Stomach (tissue), 9 donors: ENCODE measurements around the gene SLC7A4. TPM values are rescaled to one million over a fixed set of nuclear protein-coding genes. Genes with fewer than 3 reads are reported as not detected.

ENCODE experiments used
- DNase-seq, 2 donors: peaks; one replicate each; pipeline versions ENCODE4 v3.0.0 to v3.0.0-alpha.2; 2013 to 2019
- H3K27ac ChIP-seq, 5 donors: fragments of 200-600 bp in 4 of 5; sonication (generic) in 4 of 5; one replicate each; pipeline ENCODE4 v1.5.1; 2013 to 2019; ENCODE audit warnings: mild to moderate bottlenecking in 1 of 5, moderate library complexity in 1 of 5
- H3K27me3 ChIP-seq, 3 donors: fragments of 200-600 bp; sonication (generic); one replicate each; pipeline ENCODE4 v1.5.1; 2017 to 2019; ENCODE audit warnings: mixed run types in 1 of 3
- H3K36me3 ChIP-seq, 4 donors: fragments of 200-600 bp; sonication (generic); 1 replicate in 3 of 4; 2 replicates in 1 of 4; pipeline ENCODE4 v1.5.1; 2016 to 2019
- H3K4me1 ChIP-seq, 4 donors: fragments of 200-600 bp; sonication (generic); one replicate each; pipeline ENCODE4 v1.5.1; 2016 to 2019
- H3K4me3 ChIP-seq, 4 donors: fragments of 200-600 bp; sonication (generic) in 3 of 4; one replicate each; pipeline ENCODE4 v1.5.1; 2016 to 2019; ENCODE audit warnings: mild to moderate bottlenecking in 1 of 4
- H3K9me3 ChIP-seq, 4 donors: fragments of 200-600 bp; sonication (generic); one replicate each; pipeline ENCODE4 v1.5.1; 2016 to 2019
- EP300 ChIP-seq: sonication (generic); formaldehyde crosslinking; IDR thresholded peaks from one replicate; pipeline ENCODE4 v1.6.1; 2017; ENCODE audit warnings: antibody characterized with exemption
- POLR2A ChIP-seq, 4 donors: fragments of 450-650 bp; IDR thresholded peaks; one replicate each; pipeline ENCODE4 v1.6.1; 2016; ENCODE audit warnings: antibody characterized with exemption in 4 of 4, control low read depth in 2 of 4, mild to moderate bottlenecking in 1 of 4, moderate library complexity in 1 of 4
- POLR2AphosphoS5 ChIP-seq, 3 donors: sonication (generic); formaldehyde crosslinking; IDR thresholded peaks; one replicate each; pipeline ENCODE4 v1.6.1; 2016; ENCODE audit warnings: antibody characterized with exemption in 3 of 3
- WGBS, 5 donors: extraction: QIAGEN DNeasy Blood & Tissue Kit in 3 of 5; methylation state at CpG; one replicate each; pipeline versions ENCODE4 v1.1.5 to v1.1.7; 2013 to 2018; 5-methylcytosine and 5-hydroxymethylcytosine counted together
- intact Hi-C: fragments of 100-400 bp; cut with DNase I; formaldehyde crosslinking; loops from one replicate; pipeline ENCODE4 v1.15.1; 2023; ENCODE audit warnings: low total_unique reads
- polyA plus RNA-seq, 3 donors: library from polyadenylated mRNA; stranded (reverse); fragments of 200-250 nt; gene quantifications; one replicate each; pipeline ENCODE4 v1.2.3, GENCODE V29; 2013
- total RNA-seq, 5 donors: library from RNA; depleted of rRNA; stranded (reverse); fragments of >200 nt; gene quantifications; one replicate each; pipeline versions ENCODE4 v1.1.0 to v1.2.3, GENCODE V29; 2014 to 2016
- TF ChIP-seq, protein P1 (sequence below), 7 experiments: fragments of 450-650 bp in 4 of 7; fragments of 200-600 bp in 3 of 7; sonication (generic) in 3 of 7; IDR thresholded peaks; one replicate each; pipeline ENCODE4 v1.5.1; 2016 to 2019; ENCODE audit warnings: antibody characterized with exemption in 7 of 7, control low read depth in 2 of 7, mild to moderate bottlenecking in 1 of 7
- donor health status: healthy with polysubstance abuse.
- donor health status: Bipolar disorder and iron deficiency.
- donor health status: healthy.

The SLC7A4 gene
- total and polyA plus RNA-seq, 8 donors, result 0.12 to 1.0 (median 0.18) TPM; not detected in 5

DNA sequence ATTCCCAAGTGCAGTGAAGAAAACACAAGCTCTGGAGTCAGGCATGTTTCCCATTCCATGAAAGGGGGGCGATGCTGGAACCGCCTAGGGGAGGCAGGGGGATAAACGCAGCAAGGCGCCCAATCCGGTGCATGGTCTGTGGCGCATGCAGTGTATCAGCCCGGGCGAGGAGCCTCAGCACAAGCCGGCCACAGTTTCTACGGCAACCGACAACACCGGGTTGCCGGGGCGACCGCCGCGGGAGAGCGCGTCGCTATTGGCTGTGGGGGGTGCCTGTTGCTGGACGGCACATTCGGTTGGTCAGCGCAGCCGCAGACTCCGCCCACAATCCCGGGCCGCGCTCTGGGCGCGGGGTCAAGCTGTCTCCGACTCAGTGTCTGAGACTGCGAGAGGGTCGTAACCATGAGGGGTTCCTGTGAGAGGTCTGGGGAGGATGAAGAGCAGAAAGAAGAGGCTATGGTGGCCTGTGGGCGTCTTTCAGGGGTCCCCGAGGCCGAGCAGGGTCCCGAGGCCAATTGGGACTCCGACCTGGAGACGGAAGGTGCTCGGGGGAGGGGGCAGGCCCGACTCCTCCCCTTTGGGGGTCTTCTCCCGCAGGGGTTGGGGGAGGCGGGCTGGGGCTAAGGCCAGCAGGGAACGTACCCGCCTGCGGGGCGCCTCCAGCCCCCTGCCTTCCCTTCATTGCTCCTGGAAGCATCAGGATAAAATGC is 13.4 kb upstream of the SLC7A4 start, which contains the start of gene LRRC74B:
Gene LRRC74B (plus strand): TSS at position 362 of the 710 bp plus-strand sequence. CDS start 41 bp downstream, at position 403.
- H3K36me3 ChIP-seq, result no peaks in the 10 kb centered on the region
- 6 to 9% (median 7%) methylated on average over 28 to 47 of the region's 47 CpGs for WGBS, 5 donors
- H3K27ac ChIP-seq, result peak within 1 kb of the TSS in 2 of 5 donors; percentile 52 to 55
- DNase-seq, result peak; percentile 88 to 97
- peak within 1 kb of the TSS; percentile 32 to 51 (median 46) for H3K4me3 ChIP-seq
- H3K4me1 ChIP-seq, result peaks cover 9 to 29% (median 16%) of the 10 kb centered on the region in 4 donors
- intact Hi-C loops, result no loop called here
- TF ChIP-seq POLR2A (IDR thresholded peaks at IDR 0.05), result no peak
- TF ChIP-seq, protein P1, sequence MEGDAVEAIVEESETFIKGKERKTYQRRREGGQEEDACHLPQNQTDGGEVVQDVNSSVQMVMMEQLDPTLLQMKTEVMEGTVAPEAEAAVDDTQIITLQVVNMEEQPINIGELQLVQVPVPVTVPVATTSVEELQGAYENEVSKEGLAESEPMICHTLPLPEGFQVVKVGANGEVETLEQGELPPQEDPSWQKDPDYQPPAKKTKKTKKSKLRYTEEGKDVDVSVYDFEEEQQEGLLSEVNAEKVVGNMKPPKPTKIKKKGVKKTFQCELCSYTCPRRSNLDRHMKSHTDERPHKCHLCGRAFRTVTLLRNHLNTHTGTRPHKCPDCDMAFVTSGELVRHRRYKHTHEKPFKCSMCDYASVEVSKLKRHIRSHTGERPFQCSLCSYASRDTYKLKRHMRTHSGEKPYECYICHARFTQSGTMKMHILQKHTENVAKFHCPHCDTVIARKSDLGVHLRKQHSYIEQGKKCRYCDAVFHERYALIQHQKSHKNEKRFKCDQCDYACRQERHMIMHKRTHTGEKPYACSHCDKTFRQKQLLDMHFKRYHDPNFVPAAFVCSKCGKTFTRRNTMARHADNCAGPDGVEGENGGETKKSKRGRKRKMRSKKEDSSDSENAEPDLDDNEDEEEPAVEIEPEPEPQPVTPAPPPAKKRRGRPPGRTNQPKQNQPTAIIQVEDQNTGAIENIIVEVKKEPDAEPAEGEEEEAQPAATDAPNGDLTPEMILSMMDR (IDR thresholded peaks at IDR 0.05), result no peak
- no peak for TF ChIP-seq EP300
- no peak for TF ChIP-seq POLR2AphosphoS5 (IDR thresholded peaks at IDR 0.05)
- H3K27me3 ChIP-seq, result peaks cover 0 to 19% (median 5%) of the 10 kb centered on the region in 3 donors
- H3K9me3 ChIP-seq, result no peaks in the 10 kb centered on the region

DNA sequence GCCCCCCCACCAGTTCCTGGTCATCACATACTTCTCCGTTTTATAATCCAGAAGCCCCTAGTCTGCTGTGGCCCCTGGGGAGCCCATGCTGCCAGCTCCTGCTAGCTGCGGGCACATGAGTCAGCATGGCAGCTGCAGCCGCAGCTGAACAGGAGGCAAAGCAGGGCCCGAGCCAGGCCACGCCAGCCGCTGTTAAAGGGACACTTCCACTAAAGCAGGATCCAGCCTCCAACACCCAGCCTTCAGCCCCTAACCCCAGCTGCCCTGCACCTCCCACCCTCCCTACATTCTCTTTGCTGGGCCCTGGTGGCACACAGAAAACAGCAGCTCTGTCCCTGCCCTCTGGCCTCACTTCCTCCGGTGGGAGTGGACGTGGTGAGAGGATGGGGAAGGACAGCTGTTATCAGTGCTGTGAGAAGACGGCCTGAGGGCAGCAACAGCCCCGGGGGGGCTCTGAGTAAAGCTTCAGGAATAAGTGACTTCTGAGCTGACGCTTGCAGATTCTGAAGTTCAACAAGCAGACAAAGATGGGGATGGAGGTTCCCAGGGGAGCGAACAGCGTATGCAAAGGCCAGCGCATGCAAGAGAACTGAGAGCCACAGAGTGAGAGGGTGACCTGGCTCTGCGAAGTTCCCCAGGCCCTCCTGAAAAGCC is 12.7 kb upstream of the SLC7A4 start:
- no peak for DNase-seq
- H3K36me3 ChIP-seq, result no peaks in the 10 kb centered on the region
- TF ChIP-seq EP300 (no peak), POLR2AphosphoS5 (IDR thresholded peaks at IDR 0.05) (no peak), POLR2A (IDR thresholded peaks at IDR 0.05) (no peak)
- TF ChIP-seq, protein P1 (IDR thresholded peaks at IDR 0.05), result no peak
- H3K27ac ChIP-seq, result peak overlapping the region in 1 of 5 donors; percentile 52
- intact Hi-C loops, result no loop called here
- H3K4me1 ChIP-seq, result peaks cover 9 to 29% (median 16%) of the 10 kb centered on the region in 4 donors
- H3K9me3 ChIP-seq, result no peaks in the 10 kb centered on the region
- 7 to 25% (median 21%) methylated on average over 14 to 15 of the region's 15 CpGs for WGBS, 5 donors
- H3K4me3 ChIP-seq, result peak overlapping the region; percentile 32 to 51 (median 46)
- H3K27me3 ChIP-seq, result peaks cover 0 to 19% (median 5%) of the 10 kb centered on the region in 3 donors

- intact Hi-C loops, result no loop called here
- H3K27me3 ChIP-seq, result peaks cover 0 to 19% (median 5%) of the 10 kb centered on the region in 3 donors
- H3K9me3 ChIP-seq, result no peaks in the 10 kb centered on the region
- peak overlapping the region in 1 of 5 donors; percentile 52 for H3K27ac ChIP-seq
- 82 to 90% (median 88%) methylated on average over 13 to 15 of the region's 15 CpGs for WGBS, 5 donors
- TF ChIP-seq, protein P1 (IDR thresholded peaks at IDR 0.05), result no peak
- TF ChIP-seq POLR2AphosphoS5 (IDR thresholded peaks at IDR 0.05), result no peak
- no peak for TF ChIP-seq POLR2A (IDR thresholded peaks at IDR 0.05)
- no peak for TF ChIP-seq EP300
- H3K36me3 ChIP-seq, result no peaks in the 10 kb centered on the region
- peak overlapping the region in 1 of 4 donors; percentile 32 for H3K4me3 ChIP-seq
- peaks cover 9 to 29% (median 16%) of the 10 kb centered on the region in 4 donors for H3K4me1 ChIP-seq
- DNase-seq, result no peak
Observed at GRCh38 chr22:21043860-21044535, 11.6 kb upstream of the SLC7A4 start.
